ENCODE results near the gene EP400. TPM values are rescaled to one million over a fixed set of nuclear protein-coding genes. Genes with fewer than 3 reads are reported as not detected.
"Not testable (repeated sequence)": the region's sequence is repeated elsewhere in the genome, so short reads cannot be mapped to it uniquely, and the experiment has no call there.

Gene EP400
- total RNA-seq, 2 experiments from 2014 or later = 42.2 to 43.4 TPM

GRCh38 chr12:132076711-132077110 lies 127.0 kb downstream of the EP400 start:
- peaks cover 29% of the 10 kb centered on the region for H3K36me3 Mint-ChIP-seq (ENCODE audit: low read depth)
- peaks cover 2% of the 10 kb centered on the region for H3K4me1 Mint-ChIP-seq
- DNase-seq = no peak
- H3K4me3 Mint-ChIP-seq = no peak overlapping the region
- CTCF ChIA-PET = no interaction called here
- POLR2A ChIA-PET = no interaction called here
- no peaks in the 10 kb centered on the region for H3K27me3 Mint-ChIP-seq
- no peaks in the 10 kb centered on the region for H3K9me3 Mint-ChIP-seq
- no peak overlapping the region for H3K27ac Mint-ChIP-seq

GRCh38 chr12:132077322-132078100 lies 127.8 kb downstream of the EP400 start:
- no peak overlapping the region for H3K27ac Mint-ChIP-seq
- no peak for DNase-seq
- no peak overlapping the region for H3K4me3 Mint-ChIP-seq
- ChIA-PET CTCF (no interaction called here), POLR2A (interaction anchor here (0.6 kb wide), 1 partner anchor 139 kb away, joined by 3 read pairs; no protein-coding TSS in a partner anchor)
- H3K4me1 Mint-ChIP-seq = peaks cover 4% of the 10 kb centered on the region
- no peaks in the 10 kb centered on the region for H3K9me3 Mint-ChIP-seq
- H3K27me3 Mint-ChIP-seq = no peaks in the 10 kb centered on the region
- H3K36me3 Mint-ChIP-seq (ENCODE audit: low read depth) = peaks cover 29% of the 10 kb centered on the region

- Mint-ChIP-seq H3K9me3 (no peaks in the 10 kb centered on the region), H3K4me1 (peaks cover 4% of the 10 kb centered on the region), H3K27ac (no peak overlapping the region), H3K4me3 (no peak overlapping the region), H3K27me3 (no peaks in the 10 kb centered on the region), H3K36me3 (ENCODE audit: low read depth) (peaks cover 29% of the 10 kb centered on the region)
- POLR2A ChIA-PET = interaction anchor here (0.6 kb wide), 1 partner anchor 139 kb away, joined by 3 read pairs; no protein-coding TSS in a partner anchor
- DNase-seq = no peak
- CTCF ChIA-PET = no interaction called here
Observed at GRCh38 chr12:132078190-132078589, 128.4 kb downstream of the EP400 start.

GRCh38 chr12:132079200-132079599 lies 129.5 kb downstream of the EP400 start:
- Mint-ChIP-seq H3K4me3 (no peak overlapping the region), H3K9me3 (no peaks in the 10 kb centered on the region), H3K27me3 (no peaks in the 10 kb centered on the region), H3K27ac (no peak overlapping the region), H3K4me1 (peaks cover 9% of the 10 kb centered on the region), H3K36me3 (ENCODE audit: low read depth) (peaks cover 27% of the 10 kb centered on the region)
- ChIA-PET POLR2A (no interaction called here), CTCF (no interaction called here)
- no peak for DNase-seq

- H3K27me3 Mint-ChIP-seq = no peaks in the 10 kb centered on the region
- H3K9me3 Mint-ChIP-seq = no peaks in the 10 kb centered on the region
- peaks cover 8% of the 10 kb centered on the region for H3K4me1 Mint-ChIP-seq
- H3K4me3 Mint-ChIP-seq = no peak overlapping the region
- no peak for DNase-seq
- ChIA-PET POLR2A (no interaction called here), CTCF (no interaction called here)
- no peak overlapping the region for H3K27ac Mint-ChIP-seq
- peaks cover 24% of the 10 kb centered on the region for H3K36me3 Mint-ChIP-seq (ENCODE audit: low read depth)
Observed at GRCh38 chr12:132079695-132080094, 130.0 kb downstream of the EP400 start.

- DNase-seq, H3K27me3 Mint-ChIP-seq, CTCF ChIA-PET, H3K9me3 Mint-ChIP-seq, H3K27ac Mint-ChIP-seq, POLR2A ChIA-PET, H3K4me3 Mint-ChIP-seq: not testable (repeated sequence)
- peaks cover 22% of the 10 kb centered on the region for H3K36me3 Mint-ChIP-seq (ENCODE audit: low read depth)
- H3K4me1 Mint-ChIP-seq = peaks cover 15% of the 10 kb centered on the region
Observed at GRCh38 chr12:132080515-132080914, 130.8 kb downstream of the EP400 start.

GRCh38 chr12:132081423-132081822 lies 131.7 kb downstream of the EP400 start:
- no peaks in the 10 kb centered on the region for H3K9me3 Mint-ChIP-seq
- ChIA-PET POLR2A (no interaction called here), CTCF (no interaction called here)
- no peak overlapping the region for H3K27ac Mint-ChIP-seq
- H3K36me3 Mint-ChIP-seq (ENCODE audit: low read depth) = peaks cover 23% of the 10 kb centered on the region
- H3K27me3 Mint-ChIP-seq = no peaks in the 10 kb centered on the region
- DNase-seq = no peak
- H3K4me3 Mint-ChIP-seq = no peak overlapping the region
- H3K4me1 Mint-ChIP-seq = peaks cover 21% of the 10 kb centered on the region

GRCh38 chr12:132083614-132083940 lies 133.8 kb downstream of the EP400 start:
- Mint-ChIP-seq H3K4me1 (peaks cover 32% of the 10 kb centered on the region), H3K27me3 (no peaks in the 10 kb centered on the region), H3K4me3 (peak overlapping the region; percentile 73), H3K9me3 (no peaks in the 10 kb centered on the region), H3K36me3 (ENCODE audit: low read depth) (peaks cover 20% of the 10 kb centered on the region), H3K27ac (peak overlapping the region; percentile 73)
- ChIA-PET CTCF (no interaction called here), POLR2A (no interaction called here)
- no peak for DNase-seq

- peak; percentile 88 for DNase-seq
- POLR2A ChIA-PET = no interaction called here
- Mint-ChIP-seq H3K4me1 (peaks cover 32% of the 10 kb centered on the region), H3K4me3 (peak overlapping the region; percentile 73), H3K27ac (peak overlapping the region; percentile 73), H3K36me3 (ENCODE audit: low read depth) (peaks cover 19% of the 10 kb centered on the region), H3K27me3 (no peaks in the 10 kb centered on the region), H3K9me3 (no peaks in the 10 kb centered on the region)
- CTCF ChIA-PET = no interaction called here
Observed at GRCh38 chr12:132083941-132084620, 134.3 kb downstream of the EP400 start.

- H3K36me3 Mint-ChIP-seq (ENCODE audit: low read depth) = peaks cover 26% of the 10 kb centered on the region
- H3K9me3 Mint-ChIP-seq = no peaks in the 10 kb centered on the region
- H3K4me1 Mint-ChIP-seq = peaks cover 37% of the 10 kb centered on the region
- no peaks in the 10 kb centered on the region for H3K27me3 Mint-ChIP-seq
- POLR2A ChIA-PET = interaction anchor here (0.6 to 1.1 kb wide), 6 partner anchors 11 to 374 kb away, joined by 3 to 4 read pairs (median 4); partner anchors contain the start of gene SFSWAP
- CTCF ChIA-PET = no interaction called here
- peak overlapping the region; percentile 92 for H3K4me3 Mint-ChIP-seq
- H3K27ac Mint-ChIP-seq = peak overlapping the region; percentile 78
- DNase-seq = peak; percentile 64
Observed at GRCh38 chr12:132084621-132085290, 135.0 kb downstream of the EP400 start.

GRCh38 chr12:132085291-132085635 lies 135.5 kb downstream of the EP400 start:
- Mint-ChIP-seq H3K9me3 (no peaks in the 10 kb centered on the region), H3K4me1 (peaks cover 41% of the 10 kb centered on the region), H3K27me3 (no peaks in the 10 kb centered on the region), H3K27ac (peak overlapping the region; percentile 78), H3K4me3 (peak overlapping the region; percentile 92), H3K36me3 (ENCODE audit: low read depth) (peaks cover 31% of the 10 kb centered on the region)
- POLR2A ChIA-PET = interaction anchor here (0.6 to 1.1 kb wide), 6 partner anchors 10 to 374 kb away, joined by 3 to 4 read pairs (median 4); partner anchors contain the start of gene SFSWAP
- CTCF ChIA-PET = interaction anchor here (0.6 kb wide), 1 partner anchor 159 kb away, joined by 4 read pairs; no protein-coding TSS in a partner anchor
- peak; percentile 25 for DNase-seq

- CTCF ChIA-PET = no interaction called here
Observed at GRCh38 chr12:132089407-132089910, 139.7 kb downstream of the EP400 start.

GRCh38 chr12:132094269-132094891 lies 144.6 kb downstream of the EP400 start:
- ChIA-PET POLR2A (no interaction called here), CTCF (no interaction called here)
- Mint-ChIP-seq H3K4me3 (no peak overlapping the region), H3K27ac (no peak overlapping the region), H3K4me1 (peaks cover 19% of the 10 kb centered on the region), H3K36me3 (ENCODE audit: low read depth) (peaks cover 49% of the 10 kb centered on the region), H3K9me3 (peaks cover 11% of the 10 kb centered on the region), H3K27me3 (no peaks in the 10 kb centered on the region)
- DNase-seq = no peak

More at GRCh38 chr12:132089407-132089910, 139.7 kb downstream of the EP400 start:
- POLR2A ChIA-PET = no interaction called here
- Mint-ChIP-seq H3K27me3 (no peaks in the 10 kb centered on the region), H3K27ac (no peak overlapping the region), H3K4me1 (peaks cover 35% of the 10 kb centered on the region), H3K9me3 (no peaks in the 10 kb centered on the region), H3K4me3 (no peak overlapping the region), H3K36me3 (ENCODE audit: low read depth) (peaks cover 40% of the 10 kb centered on the region)
- DNase-seq = no peak
